ENCODE measurements around the gene MED1. TPM values are rescaled to one million over a fixed set of nuclear protein-coding genes. Genes with fewer than 3 reads are reported as not detected.

The MED1 gene
- total RNA-seq, 1 donor from 2014 or later, result 45.9 TPM

- Mint-ChIP-seq H3K4me1 (ENCODE audit: unreplicated experiment) (peaks cover 25% of the 10 kb centered on the region), H3K4me3 (ENCODE audit: unreplicated experiment) (no peak overlapping the region), H3K27ac (ENCODE audit: unreplicated experiment) (no peak overlapping the region), H3K36me3 (ENCODE audit: unreplicated experiment) (peaks cover under 1% of the 10 kb centered on the region), H3K27me3 (ENCODE audit: unreplicated experiment) (no peaks in the 10 kb centered on the region), H3K9me3 (ENCODE audit: unreplicated experiment) (no peaks in the 10 kb centered on the region)
- DNase-seq (ENCODE audit: extremely low spot score, unreplicated experiment), result no peak
- TF ChIP-seq, protein P1, sequence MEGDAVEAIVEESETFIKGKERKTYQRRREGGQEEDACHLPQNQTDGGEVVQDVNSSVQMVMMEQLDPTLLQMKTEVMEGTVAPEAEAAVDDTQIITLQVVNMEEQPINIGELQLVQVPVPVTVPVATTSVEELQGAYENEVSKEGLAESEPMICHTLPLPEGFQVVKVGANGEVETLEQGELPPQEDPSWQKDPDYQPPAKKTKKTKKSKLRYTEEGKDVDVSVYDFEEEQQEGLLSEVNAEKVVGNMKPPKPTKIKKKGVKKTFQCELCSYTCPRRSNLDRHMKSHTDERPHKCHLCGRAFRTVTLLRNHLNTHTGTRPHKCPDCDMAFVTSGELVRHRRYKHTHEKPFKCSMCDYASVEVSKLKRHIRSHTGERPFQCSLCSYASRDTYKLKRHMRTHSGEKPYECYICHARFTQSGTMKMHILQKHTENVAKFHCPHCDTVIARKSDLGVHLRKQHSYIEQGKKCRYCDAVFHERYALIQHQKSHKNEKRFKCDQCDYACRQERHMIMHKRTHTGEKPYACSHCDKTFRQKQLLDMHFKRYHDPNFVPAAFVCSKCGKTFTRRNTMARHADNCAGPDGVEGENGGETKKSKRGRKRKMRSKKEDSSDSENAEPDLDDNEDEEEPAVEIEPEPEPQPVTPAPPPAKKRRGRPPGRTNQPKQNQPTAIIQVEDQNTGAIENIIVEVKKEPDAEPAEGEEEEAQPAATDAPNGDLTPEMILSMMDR (IDR thresholded peaks at IDR 0.05), result no peak
Observed at GRCh38 chr17:39402890-39403605, 48.0 kb downstream of the MED1 start.

GRCh38 chr17:39402244-39402889, 48.7 kb downstream of the MED1 start:
- peak overlapping the region; percentile 97 for H3K4me3 Mint-ChIP-seq (ENCODE audit: unreplicated experiment)
- H3K36me3 Mint-ChIP-seq (ENCODE audit: unreplicated experiment), result no peaks in the 10 kb centered on the region
- DNase-seq (ENCODE audit: extremely low spot score, unreplicated experiment), result peak; percentile 95
- peaks cover 25% of the 10 kb centered on the region for H3K4me1 Mint-ChIP-seq (ENCODE audit: unreplicated experiment)
- TF ChIP-seq, protein P1 (IDR thresholded peaks at IDR 0.05), result no peak
- H3K27ac Mint-ChIP-seq (ENCODE audit: unreplicated experiment), result peak overlapping the region; percentile 94
- H3K27me3 Mint-ChIP-seq (ENCODE audit: unreplicated experiment), result no peaks in the 10 kb centered on the region
- no peaks in the 10 kb centered on the region for H3K9me3 Mint-ChIP-seq (ENCODE audit: unreplicated experiment)

DNA sequence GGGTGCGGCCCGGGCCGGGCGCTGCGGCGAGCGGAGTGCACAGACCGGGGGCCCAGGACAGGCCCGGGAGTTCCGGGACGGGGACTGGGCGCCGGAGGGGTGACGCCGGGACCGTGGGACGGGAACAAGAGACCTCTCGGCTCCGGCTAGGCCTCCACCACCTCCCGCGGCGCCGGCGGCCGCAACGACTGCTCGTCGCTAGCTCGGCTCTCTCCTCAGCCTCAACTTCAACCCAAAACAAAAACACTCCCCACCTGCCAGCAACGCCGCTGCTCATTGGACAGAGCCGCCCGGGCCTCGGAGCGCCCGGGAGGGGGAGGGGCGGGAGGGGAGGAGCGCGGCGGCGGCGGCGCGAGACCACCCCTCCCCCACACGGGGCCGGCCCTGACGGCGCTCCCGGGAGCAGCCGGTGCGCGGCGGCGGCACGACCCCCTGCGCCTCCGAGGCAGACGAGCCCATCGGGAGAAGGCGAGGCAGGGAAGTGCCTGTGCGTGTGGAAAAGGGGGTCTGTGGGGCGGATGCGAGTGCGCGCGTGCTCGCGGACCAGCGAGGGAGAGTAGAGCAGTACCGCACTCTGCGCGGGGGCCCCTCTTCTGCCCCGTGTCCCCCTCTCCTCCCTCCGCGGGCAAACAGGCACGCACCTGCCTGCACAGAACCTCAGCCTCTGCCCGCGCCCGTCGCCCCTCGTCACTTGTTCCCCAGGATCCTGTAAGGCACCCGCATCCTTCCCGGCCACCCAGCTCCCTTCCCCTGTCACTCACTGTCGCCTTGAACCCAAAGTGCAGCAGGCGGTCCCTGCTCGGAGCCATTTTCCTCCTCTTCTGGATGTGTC, 49.4 kb downstream of the MED1 start, which contains the start of gene FBXL20:
Gene FBXL20, minus strand, starts transcription at position 215 of the 832 bp plus-strand sequence. CDS start 224 bp downstream, outside the sequence.
- TF ChIP-seq, protein P1 (IDR thresholded peaks at IDR 0.05), result no peak
- peak; percentile 96 for DNase-seq (ENCODE audit: extremely low spot score, unreplicated experiment)
- Mint-ChIP-seq H3K27me3 (ENCODE audit: unreplicated experiment) (no peaks in the 10 kb centered on the region), H3K36me3 (ENCODE audit: unreplicated experiment) (peaks cover 1% of the 10 kb centered on the region), H3K4me3 (ENCODE audit: unreplicated experiment) (peak within 1 kb of the TSS; percentile 97), H3K9me3 (ENCODE audit: unreplicated experiment) (no peaks in the 10 kb centered on the region), H3K4me1 (ENCODE audit: unreplicated experiment) (peaks cover 25% of the 10 kb centered on the region), H3K27ac (ENCODE audit: unreplicated experiment) (peak within 1 kb of the TSS; percentile 94)

GRCh38 chr17:39400547-39401411, 50.3 kb downstream of the MED1 start:
- peaks cover 1% of the 10 kb centered on the region for H3K36me3 Mint-ChIP-seq (ENCODE audit: unreplicated experiment)
- DNase-seq (ENCODE audit: extremely low spot score, unreplicated experiment), result no peak

More at GRCh38 chr17:39400547-39401411, 50.3 kb downstream of the MED1 start:
- peak overlapping the region; percentile 97 for H3K4me3 Mint-ChIP-seq (ENCODE audit: unreplicated experiment)
- TF ChIP-seq, protein P1 (IDR thresholded peaks at IDR 0.05), result no peak
- H3K27ac Mint-ChIP-seq (ENCODE audit: unreplicated experiment), result peak overlapping the region; percentile 87
- no peaks in the 10 kb centered on the region for H3K27me3 Mint-ChIP-seq (ENCODE audit: unreplicated experiment)
- H3K4me1 Mint-ChIP-seq (ENCODE audit: unreplicated experiment), result peaks cover 25% of the 10 kb centered on the region
- H3K9me3 Mint-ChIP-seq (ENCODE audit: unreplicated experiment), result no peaks in the 10 kb centered on the region

All from osteocyte (in vitro differentiated cells).